Measurements from ENCODE around the gene ADRM1.

- no peak for TF ChIP-seq POLR2A (IDR thresholded peaks at IDR 0.05)
- no peak for TF ChIP-seq CTCF (IDR thresholded peaks at IDR 0.05)
Measured at GRCh38 chr20:62323980-62324906, 21.4 kb downstream of the ADRM1 start.
